Embryonic facial prominence (tissue), 1 donor: ENCODE measurements around the gene CAVIN4.

Experiments used
- DNase-seq: peaks from one replicate; pipeline ENCODE4 v3.0.0-alpha.2; 2016; ENCODE audit errors: extremely low spot score

Gene CAVIN4

GRCh38 chr9:100590481-100590880 is 12.6 kb downstream of the CAVIN4 start:
- no peak for DNase-seq

GRCh38 chr9:100591139-100591538 is 13.3 kb downstream of the CAVIN4 start:
- DNase-seq: no peak

GRCh38 chr9:100591639-100592412 is 13.9 kb downstream of the CAVIN4 start:
- no peak for DNase-seq

GRCh38 chr9:100595391-100596199 is 17.7 kb downstream of the CAVIN4 start:
- DNase-seq: peak; percentile 23

GRCh38 chr9:100597236-100597635 is 19.4 kb downstream of the CAVIN4 start:
- no peak for DNase-seq

- peak; percentile 64 for DNase-seq
Measured at GRCh38 chr9:100598641-100599145, 20.8 kb downstream of the CAVIN4 start.

- no peak for DNase-seq
Measured at GRCh38 chr9:100600521-100601079, 22.7 kb downstream of the CAVIN4 start.

GRCh38 chr9:100601216-100601615 is 23.3 kb downstream of the CAVIN4 start:
- DNase-seq: no peak

- no peak for DNase-seq
Measured at GRCh38 chr9:100602342-100602801, 24.5 kb downstream of the CAVIN4 start.

- DNase-seq: no peak
Measured at GRCh38 chr9:100605405-100605804, 27.5 kb downstream of the CAVIN4 start.

GRCh38 chr9:100619194-100619593 is 41.3 kb downstream of the CAVIN4 start:
- no peak for DNase-seq

GRCh38 chr9:100619665-100620064 is 41.8 kb downstream of the CAVIN4 start:
- no peak for DNase-seq

- no peak for DNase-seq
Measured at GRCh38 chr9:100623969-100624368, 46.1 kb downstream of the CAVIN4 start.

- DNase-seq: no peak
Measured at GRCh38 chr9:100626949-100627348, 49.1 kb downstream of the CAVIN4 start.

- DNase-seq: no peak
Measured at GRCh38 chr9:100637787-100638186, 59.9 kb downstream of the CAVIN4 start.
